ENCODE data around the gene CBX6.

The CBX6 gene

GRCh38 chr22:38872172-38872830, at the start of gene CBX6:
CBX6 (minus strand) TSS chr22:38872216; CDS start chr22:38872190, 26 bp downstream.
- DNase-seq: peak; percentile 95

GRCh38 chr22:38921806-38922205, 49.8 kb upstream of the CBX6 start:
- no peak for DNase-seq

- no peak for DNase-seq
Observed at GRCh38 chr22:38921120-38921519, 49.1 kb upstream of the CBX6 start.

- DNase-seq: no peak
Observed at GRCh38 chr22:38919631-38920190, 47.7 kb upstream of the CBX6 start.

- DNase-seq: no peak
Observed at GRCh38 chr22:38911434-38911833, 39.4 kb upstream of the CBX6 start.

GRCh38 chr22:38907767-38908166, 35.8 kb upstream of the CBX6 start:
- no peak for DNase-seq

- no peak for DNase-seq
Observed at GRCh38 chr22:38906052-38906451, 34.0 kb upstream of the CBX6 start.

- peak; percentile 10 for DNase-seq
Observed at GRCh38 chr22:38904052-38904617, 32.1 kb upstream of the CBX6 start.

GRCh38 chr22:38901111-38901641, 29.2 kb upstream of the CBX6 start:
- no peak for DNase-seq

GRCh38 chr22:38900677-38901076, 28.7 kb upstream of the CBX6 start:
- peak; percentile 22 for DNase-seq

- no peak for DNase-seq
Observed at GRCh38 chr22:38891256-38891655, 19.2 kb upstream of the CBX6 start.

GRCh38 chr22:38890377-38890776, 18.4 kb upstream of the CBX6 start:
- no peak for DNase-seq

GRCh38 chr22:38886333-38886732, 14.3 kb upstream of the CBX6 start:
- DNase-seq: no peak

- no peak for DNase-seq
Observed at GRCh38 chr22:38882972-38883622, 11.1 kb upstream of the CBX6 start.

GRCh38 chr22:38881997-38882879, 10.2 kb upstream of the CBX6 start:
- no peak for DNase-seq

- no peak for DNase-seq
Observed at GRCh38 chr22:38881464-38881871, 9.5 kb upstream of the CBX6 start.

- DNase-seq: no peak
Observed at GRCh38 chr22:38879961-38880360, 7.9 kb upstream of the CBX6 start.

GRCh38 chr22:38879108-38879729, 7.2 kb upstream of the CBX6 start:
- no peak for DNase-seq

- no peak for DNase-seq
Observed at GRCh38 chr22:38878001-38878400, 6.0 kb upstream of the CBX6 start.

GRCh38 chr22:38874529-38875222, 2.7 kb upstream of the CBX6 start:
- no peak for DNase-seq
